Erythroblast (primary cell): ENCODE results near the gene OPA1.

Source experiments
- GATA1 ChIP-seq: IDR thresholded peaks from 2 replicates; pipeline ENCODE4 v1.6.1; 2011; ENCODE audit warnings: low read depth, mild to moderate bottlenecking, control low read depth, low read length, moderate library complexity
- POLR2A ChIP-seq: IDR thresholded peaks from 2 replicates; pipeline ENCODE4 v1.6.1; 2011; ENCODE audit warnings: mild to moderate bottlenecking, low read length

- TF ChIP-seq POLR2A (no peak), GATA1 (no peak)
These were observed 3.4 kb upstream of the OPA1 start for GRCh38 chr3:193589616-193590015.
